Osteoblast (primary cell): ENCODE data around the gene PDE5A. TPM values are rescaled to one million over a fixed set of nuclear protein-coding genes. Genes with fewer than 3 reads are reported as not detected.

Experiments
- DNase-seq: peaks from one replicate; pipeline ENCODE4 v3.0.0; 2011; ENCODE audit warnings: low spot score, mixed read lengths; ENCODE audit not compliant: insufficient read length; ENCODE audit errors: missing footprints
- H2AFZ ChIP-seq: 2 replicates; pipeline ENCODE4 v1.6.0; 2011; ENCODE audit warnings: mild to moderate bottlenecking, low read length
- H3K27ac ChIP-seq: 2 replicates; pipeline ENCODE4 v1.5.1; 2011; ENCODE audit warnings: mild to moderate bottlenecking, low read depth, low read length, moderate library complexity
- H3K27me3 ChIP-seq: 2 replicates; pipeline ENCODE4 v1.6.0; 2012; ENCODE audit warnings: mild to moderate bottlenecking, control low read depth, inconsistent platforms, low read length, moderate library complexity; ENCODE audit not compliant: insufficient read depth
- H3K36me3 ChIP-seq: 2 replicates; pipeline ENCODE4 v1.5.1; 2011; ENCODE audit warnings: mild to moderate bottlenecking, low read length, control low read depth, moderate library complexity; ENCODE audit not compliant: insufficient read depth
- H3K4me1 ChIP-seq: 2 replicates; pipeline ENCODE4 v1.5.1; 2011; ENCODE audit warnings: mild to moderate bottlenecking, low read length, control low read depth, moderate library complexity; ENCODE audit not compliant: insufficient read depth
- H3K4me2 ChIP-seq: 2 replicates; pipeline ENCODE4 v1.6.0; 2011; ENCODE audit warnings: mild to moderate bottlenecking, low read length; ENCODE audit not compliant: insufficient read depth
- H3K4me3 ChIP-seq: fragments of 200-600 bp; sonication (generic); 3 replicates; pipeline ENCODE4 v1.5.1; 2012; ENCODE audit warnings: mild to moderate bottlenecking, low read length, inconsistent platforms; ENCODE audit not compliant: insufficient read depth
- H3K79me2 ChIP-seq: 2 replicates; pipeline ENCODE4 v1.6.0; 2012; ENCODE audit warnings: mild to moderate bottlenecking, low read length, control low read depth, inconsistent platforms; ENCODE audit not compliant: insufficient read depth
- H3K9me3 ChIP-seq: 2 replicates; pipeline ENCODE4 v1.5.1; 2011; ENCODE audit warnings: low read depth, low read length, control low read depth
- H4K20me1 ChIP-seq: 2 replicates; pipeline ENCODE4 v1.6.0; 2012; ENCODE audit warnings: mild to moderate bottlenecking, low read length, control low read depth; ENCODE audit not compliant: insufficient read depth
- CTCF ChIP-seq: IDR thresholded peaks from 2 replicates; pipeline ENCODE4 v1.5.1; 2011; ENCODE audit warnings: mild to moderate bottlenecking, low read depth, low read length, moderate library complexity; ENCODE audit errors: extremely low read depth
- total RNA-seq: library from RNA; depleted of rRNA; stranded (reverse); fragments of >200 nt; gene quantifications from 2 replicates; pipeline ENCODE4 v1.2.3, GENCODE V29; 2012

The PDE5A gene
- total RNA-seq, 1 donor, result 140 TPM

GRCh38 chr4:119592830-119593229, 35.8 kb downstream of the PDE5A start:
- no peak overlapping the region for H3K4me3 ChIP-seq
- H3K4me2 ChIP-seq, result no peak overlapping the region
- H3K36me3 ChIP-seq, result peaks cover 28% of the 10 kb centered on the region
- H3K27me3 ChIP-seq, result no peaks in the 10 kb centered on the region
- H3K79me2 ChIP-seq, result peaks cover 26% of the 10 kb centered on the region
- no peaks in the 10 kb centered on the region for H3K4me1 ChIP-seq
- H2AFZ ChIP-seq, result no peak overlapping the region
- no peak for DNase-seq
- H3K27ac ChIP-seq, result no peak overlapping the region
- H3K9me3 ChIP-seq, result no peaks in the 10 kb centered on the region
- TF ChIP-seq CTCF, result no peak
- peaks cover 22% of the 10 kb centered on the region for H4K20me1 ChIP-seq

GRCh38 chr4:119589165-119589564, 39.4 kb downstream of the PDE5A start:
- H3K4me1 ChIP-seq, result no peaks in the 10 kb centered on the region
- H3K4me3 ChIP-seq, result no peak overlapping the region
- no peak overlapping the region for H3K4me2 ChIP-seq
- H3K27ac ChIP-seq, result no peak overlapping the region
- peaks cover 22% of the 10 kb centered on the region for H3K79me2 ChIP-seq
- H3K9me3 ChIP-seq, result no peaks in the 10 kb centered on the region
- H3K36me3 ChIP-seq, result peaks cover 27% of the 10 kb centered on the region
- H2AFZ ChIP-seq, result no peak overlapping the region
- DNase-seq, result no peak
- H4K20me1 ChIP-seq, result peaks cover 22% of the 10 kb centered on the region
- no peaks in the 10 kb centered on the region for H3K27me3 ChIP-seq
- TF ChIP-seq CTCF, result no peak

GRCh38 chr4:119587796-119588195, 40.8 kb downstream of the PDE5A start:
- Histone ChIP-seq H3K4me2 (no peak overlapping the region), H2AFZ (no peak overlapping the region), H3K4me1 (no peaks in the 10 kb centered on the region), H3K9me3 (no peaks in the 10 kb centered on the region), H3K36me3 (peaks cover 29% of the 10 kb centered on the region), H3K79me2 (peaks cover 21% of the 10 kb centered on the region), H4K20me1 (peaks cover 30% of the 10 kb centered on the region), H3K4me3 (no peak overlapping the region), H3K27me3 (no peaks in the 10 kb centered on the region), H3K27ac (no peak overlapping the region)
- no peak for TF ChIP-seq CTCF
- DNase-seq, result peak; percentile 79

GRCh38 chr4:119585771-119586170, 42.8 kb downstream of the PDE5A start:
- DNase-seq, result no peak
- H3K36me3 ChIP-seq, result peaks cover 36% of the 10 kb centered on the region
- H3K4me2 ChIP-seq, result no peak overlapping the region
- no peaks in the 10 kb centered on the region for H3K4me1 ChIP-seq
- no peaks in the 10 kb centered on the region for H3K27me3 ChIP-seq
- no peak overlapping the region for H3K27ac ChIP-seq
- H4K20me1 ChIP-seq, result peaks cover 28% of the 10 kb centered on the region
- H3K79me2 ChIP-seq, result peaks cover 17% of the 10 kb centered on the region
- H3K4me3 ChIP-seq, result no peak overlapping the region
- no peaks in the 10 kb centered on the region for H3K9me3 ChIP-seq
- H2AFZ ChIP-seq, result no peak overlapping the region
- no peak for TF ChIP-seq CTCF
